ENCODE results near the gene ZNF584.
A peak's percentile ranks its signal among the peaks of the same experiment; 100 is the strongest.

DNA sequence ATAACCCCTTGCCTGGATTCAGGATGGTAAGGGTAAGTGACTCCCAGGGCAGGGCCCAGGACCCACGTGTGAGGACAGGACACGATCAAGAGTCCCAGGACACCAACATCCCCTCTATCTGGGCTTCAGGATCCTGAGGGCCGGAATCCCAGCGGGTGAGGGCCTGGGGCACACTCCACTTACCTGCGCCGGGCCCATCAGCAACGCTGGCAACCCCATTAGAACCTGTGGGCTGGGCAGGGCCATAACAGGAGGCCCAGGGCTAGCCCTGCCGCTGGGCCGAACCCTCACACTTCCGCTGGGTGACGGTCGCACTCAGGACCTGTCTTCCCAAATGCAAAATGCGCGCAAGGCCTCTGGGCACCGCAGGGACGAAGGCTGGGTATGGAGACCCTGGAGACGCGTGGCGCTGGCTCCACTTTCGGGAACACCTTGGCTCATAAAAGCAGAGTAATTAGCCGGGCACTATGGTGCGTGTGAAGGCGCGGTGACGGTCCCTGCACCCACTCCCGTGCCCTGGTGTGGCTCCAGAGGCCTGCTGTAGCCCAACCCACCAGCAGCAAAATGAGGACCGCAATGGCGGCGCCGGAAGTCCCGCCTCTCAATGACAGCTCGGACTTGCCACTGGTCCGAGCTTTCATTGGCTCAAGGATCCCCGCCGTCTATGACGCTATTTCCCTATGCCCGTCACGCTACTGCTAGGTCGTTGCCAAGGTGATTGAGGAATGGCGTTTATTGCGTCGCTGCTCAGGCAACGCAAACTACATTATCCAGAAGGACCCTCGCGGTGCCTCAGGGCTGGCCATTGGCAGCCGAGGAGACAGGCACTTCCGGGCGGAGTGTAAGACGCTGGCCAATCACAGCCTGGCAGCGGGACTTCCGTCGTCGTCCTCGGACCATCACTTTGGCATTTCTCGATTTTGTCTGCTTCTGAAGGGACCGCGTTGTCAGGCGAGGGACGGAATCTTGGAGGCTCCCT lies 31.4 kb downstream of the ZNF584 start, which contains the start of gene ZNF132:
- TF ChIP-seq, protein P1, sequence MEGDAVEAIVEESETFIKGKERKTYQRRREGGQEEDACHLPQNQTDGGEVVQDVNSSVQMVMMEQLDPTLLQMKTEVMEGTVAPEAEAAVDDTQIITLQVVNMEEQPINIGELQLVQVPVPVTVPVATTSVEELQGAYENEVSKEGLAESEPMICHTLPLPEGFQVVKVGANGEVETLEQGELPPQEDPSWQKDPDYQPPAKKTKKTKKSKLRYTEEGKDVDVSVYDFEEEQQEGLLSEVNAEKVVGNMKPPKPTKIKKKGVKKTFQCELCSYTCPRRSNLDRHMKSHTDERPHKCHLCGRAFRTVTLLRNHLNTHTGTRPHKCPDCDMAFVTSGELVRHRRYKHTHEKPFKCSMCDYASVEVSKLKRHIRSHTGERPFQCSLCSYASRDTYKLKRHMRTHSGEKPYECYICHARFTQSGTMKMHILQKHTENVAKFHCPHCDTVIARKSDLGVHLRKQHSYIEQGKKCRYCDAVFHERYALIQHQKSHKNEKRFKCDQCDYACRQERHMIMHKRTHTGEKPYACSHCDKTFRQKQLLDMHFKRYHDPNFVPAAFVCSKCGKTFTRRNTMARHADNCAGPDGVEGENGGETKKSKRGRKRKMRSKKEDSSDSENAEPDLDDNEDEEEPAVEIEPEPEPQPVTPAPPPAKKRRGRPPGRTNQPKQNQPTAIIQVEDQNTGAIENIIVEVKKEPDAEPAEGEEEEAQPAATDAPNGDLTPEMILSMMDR (IDR thresholded peaks at IDR 0.05), result peak in 1 of 6 experiments; percentile 6
- peak in 1 of 2 donors; percentile 22 for TF ChIP-seq POLR2A (IDR thresholded peaks at IDR 0.05)
